Measurements from ENCODE around the gene HOTAIR.
A peak's percentile ranks its signal among the peaks of the same experiment; 100 is the strongest.

HOTAIR gene

DNA sequence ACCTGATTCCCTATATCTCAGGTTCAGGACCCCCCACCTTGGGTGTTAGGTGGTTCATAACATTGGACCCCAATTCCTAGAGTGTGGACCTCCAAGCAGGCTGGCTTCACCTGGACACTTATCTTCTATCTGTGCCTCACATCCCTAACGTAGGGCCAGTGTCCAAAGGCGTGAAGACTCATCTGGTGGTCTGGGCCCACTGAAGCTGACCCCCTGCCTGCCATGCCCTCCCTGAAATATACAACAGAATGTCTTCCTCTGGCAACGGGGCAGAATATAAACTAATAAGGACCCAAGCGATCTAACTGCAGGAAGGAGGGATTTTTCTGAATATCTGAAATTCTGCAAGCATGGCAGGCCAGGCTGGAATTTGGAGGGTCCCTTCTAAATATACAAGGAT lies 30.5 kb downstream of the HOTAIR start:
- DNase-seq (ENCODE audit: low spot score), result no peak

GRCh38 chr12:53942467-53942997 lies 32.2 kb downstream of the HOTAIR start:
- no peak for DNase-seq (ENCODE audit: low spot score)

- no peak for DNase-seq (ENCODE audit: low spot score)
Observed at GRCh38 chr12:53941750-53942149, 33.0 kb downstream of the HOTAIR start.

GRCh38 chr12:53941187-53941586 lies 33.6 kb downstream of the HOTAIR start:
- DNase-seq (ENCODE audit: low spot score), result no peak

GRCh38 chr12:53940443-53941014 lies 34.2 kb downstream of the HOTAIR start:
- no peak for DNase-seq (ENCODE audit: low spot score)

DNA sequence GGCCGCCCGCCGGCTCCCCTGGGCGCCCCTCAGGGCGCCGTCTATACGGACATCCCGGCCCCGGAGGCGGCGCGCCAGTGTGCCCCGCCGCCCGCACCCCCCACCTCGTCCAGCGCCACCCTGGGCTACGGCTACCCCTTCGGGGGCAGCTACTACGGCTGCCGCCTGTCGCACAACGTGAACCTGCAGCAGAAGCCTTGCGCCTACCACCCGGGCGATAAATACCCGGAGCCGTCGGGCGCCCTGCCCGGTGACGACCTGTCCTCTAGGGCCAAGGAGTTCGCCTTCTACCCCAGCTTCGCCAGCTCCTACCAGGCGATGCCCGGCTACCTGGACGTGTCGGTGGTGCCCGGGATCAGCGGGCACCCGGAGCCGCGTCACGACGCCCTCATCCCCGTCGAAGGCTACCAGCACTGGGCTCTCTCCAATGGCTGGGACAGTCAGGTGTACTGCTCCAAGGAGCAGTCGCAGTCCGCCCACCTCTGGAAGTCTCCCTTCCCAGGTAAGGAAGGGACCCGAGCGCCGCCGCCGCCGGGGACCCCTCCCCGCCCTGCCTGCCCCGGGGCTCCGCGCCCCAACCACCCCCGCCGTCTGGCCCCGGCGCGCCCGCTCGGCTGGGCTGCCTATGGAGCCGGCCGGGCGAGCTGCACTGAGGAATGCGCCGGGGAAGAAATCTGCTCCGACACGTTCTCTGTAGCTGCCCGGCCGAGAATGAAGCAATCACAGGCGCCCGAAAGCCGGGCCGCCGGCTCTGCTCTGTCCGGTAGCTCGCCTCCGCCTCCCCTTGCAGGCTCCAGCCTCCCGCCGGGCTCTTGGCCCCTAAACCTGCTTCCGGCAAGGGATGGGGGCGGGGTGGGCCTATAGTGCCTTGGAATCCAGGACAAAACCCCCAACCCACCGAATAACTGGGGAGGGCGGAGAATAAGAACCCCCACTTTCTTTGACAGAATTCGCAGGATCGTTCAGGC lies 35.3 kb downstream of the HOTAIR start:
- peak; percentile 49 for DNase-seq (ENCODE audit: low spot score)

- peak; percentile 91 for DNase-seq (ENCODE audit: low spot score)
Observed at GRCh38 chr12:53938326-53939140, 36.2 kb downstream of the HOTAIR start, which contains the start of gene HOXC13. Gene HOXC13, plus strand, starts transcription at chr12:53938831. Its CDS starts 76 bp downstream, at chr12:53938907.

GRCh38 chr12:53937596-53938325 lies 37.0 kb downstream of the HOTAIR start:
- no peak for DNase-seq (ENCODE audit: low spot score)

- no peak for DNase-seq (ENCODE audit: low spot score)
Observed at GRCh38 chr12:53937099-53937498, 37.7 kb downstream of the HOTAIR start.

DNA sequence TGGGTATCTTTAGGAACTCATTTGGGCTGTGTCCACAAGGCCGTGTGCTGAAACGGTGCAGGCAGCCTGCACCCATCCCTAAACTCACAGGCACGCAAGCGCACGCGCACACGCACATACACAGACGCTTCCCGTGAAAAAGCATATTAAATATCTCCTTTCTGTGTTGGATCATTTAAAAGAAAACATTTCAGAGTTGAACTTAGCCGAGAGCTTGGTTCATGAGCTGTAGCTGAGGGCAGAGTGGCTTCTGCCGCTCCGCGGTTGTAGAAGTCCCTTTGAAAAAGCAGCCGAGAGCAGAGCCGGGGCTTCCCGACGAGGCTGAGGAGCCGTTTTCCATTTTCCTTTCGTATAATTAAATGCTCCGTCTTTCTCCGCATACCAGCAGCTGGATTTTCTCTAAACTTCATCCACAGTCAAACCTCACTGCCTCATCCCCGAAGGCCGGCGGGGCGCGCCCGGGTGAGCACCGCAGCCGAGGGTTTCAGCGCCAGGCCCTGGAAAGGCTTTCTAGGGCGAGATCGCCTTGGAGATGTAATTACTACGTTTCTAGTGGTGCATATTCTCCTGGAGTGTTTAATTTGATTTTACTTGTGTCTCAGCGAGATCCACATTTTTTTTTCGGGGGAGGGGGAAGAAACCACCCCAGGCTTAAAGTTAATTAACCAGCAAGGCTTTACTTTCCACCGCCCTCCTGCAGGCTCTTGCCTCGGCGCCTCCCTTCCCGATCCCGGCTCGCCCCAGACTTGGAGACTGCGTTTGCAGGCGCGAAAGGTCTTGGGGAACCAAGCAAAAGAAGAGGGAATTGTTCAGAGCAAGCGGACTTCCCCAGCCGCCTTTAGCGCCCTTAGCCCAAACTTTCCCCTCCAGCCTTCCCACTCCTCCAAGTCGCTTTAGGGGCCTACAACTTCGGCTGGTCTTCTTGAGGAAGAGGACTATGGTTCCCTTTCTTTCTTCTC lies 39.1 kb downstream of the HOTAIR start:
- DNase-seq (ENCODE audit: low spot score), result no peak

DNA sequence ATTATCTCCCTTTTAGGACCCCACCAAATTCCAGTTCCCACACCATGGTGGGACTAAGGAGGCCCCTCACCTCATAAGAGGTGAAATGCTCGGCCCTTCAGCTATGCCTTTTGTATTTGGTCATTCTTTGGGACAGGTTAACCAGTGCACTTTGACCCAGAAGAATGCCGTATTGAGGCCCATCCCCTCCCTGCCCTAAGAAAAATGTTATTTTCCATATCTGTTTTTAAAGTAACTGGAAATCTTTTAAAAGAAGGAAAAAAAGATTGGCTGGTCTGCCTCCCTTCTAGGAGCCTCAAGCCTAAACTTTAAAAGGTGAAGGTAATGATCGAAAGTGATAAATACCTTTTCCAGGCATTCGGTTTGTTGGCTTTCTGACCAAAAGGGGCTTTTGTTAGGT lies 41.8 kb downstream of the HOTAIR start:
- no peak for DNase-seq (ENCODE audit: low spot score)

DNA sequence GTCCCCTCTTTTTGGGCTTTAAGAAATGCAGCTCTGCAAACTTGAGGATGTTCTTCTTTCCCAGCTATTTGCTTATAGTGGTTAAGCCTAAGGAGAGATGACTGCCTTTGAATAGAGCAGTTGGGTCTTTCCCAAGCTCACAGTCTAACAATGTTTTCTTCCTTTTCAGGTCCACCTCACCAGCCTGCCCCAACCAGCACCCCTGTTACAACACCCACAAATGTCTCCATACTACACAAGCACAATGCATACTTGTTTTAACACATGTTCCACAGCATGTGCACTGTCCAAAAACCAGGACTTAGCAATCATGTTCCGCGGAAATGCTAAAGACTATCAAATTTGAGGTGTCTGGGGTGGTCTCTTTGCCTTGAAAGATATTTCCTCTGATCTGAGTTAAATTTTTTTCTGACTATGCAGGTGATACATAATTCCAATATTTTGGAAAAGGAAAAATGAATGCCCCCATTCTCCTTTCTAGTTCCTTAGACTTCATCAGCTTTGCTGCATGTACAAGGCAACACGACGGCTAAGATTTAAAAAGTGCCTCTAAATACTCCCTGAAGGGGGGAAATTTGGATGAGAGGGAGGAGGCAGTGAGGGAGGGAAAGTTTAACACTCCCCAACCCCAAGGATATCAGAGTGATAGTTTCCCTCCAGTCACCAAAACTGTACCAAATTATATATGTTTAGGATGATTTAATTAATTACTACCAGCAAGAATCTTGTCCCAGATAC lies 42.7 kb downstream of the HOTAIR start:
- no peak for DNase-seq (ENCODE audit: low spot score)

DNA sequence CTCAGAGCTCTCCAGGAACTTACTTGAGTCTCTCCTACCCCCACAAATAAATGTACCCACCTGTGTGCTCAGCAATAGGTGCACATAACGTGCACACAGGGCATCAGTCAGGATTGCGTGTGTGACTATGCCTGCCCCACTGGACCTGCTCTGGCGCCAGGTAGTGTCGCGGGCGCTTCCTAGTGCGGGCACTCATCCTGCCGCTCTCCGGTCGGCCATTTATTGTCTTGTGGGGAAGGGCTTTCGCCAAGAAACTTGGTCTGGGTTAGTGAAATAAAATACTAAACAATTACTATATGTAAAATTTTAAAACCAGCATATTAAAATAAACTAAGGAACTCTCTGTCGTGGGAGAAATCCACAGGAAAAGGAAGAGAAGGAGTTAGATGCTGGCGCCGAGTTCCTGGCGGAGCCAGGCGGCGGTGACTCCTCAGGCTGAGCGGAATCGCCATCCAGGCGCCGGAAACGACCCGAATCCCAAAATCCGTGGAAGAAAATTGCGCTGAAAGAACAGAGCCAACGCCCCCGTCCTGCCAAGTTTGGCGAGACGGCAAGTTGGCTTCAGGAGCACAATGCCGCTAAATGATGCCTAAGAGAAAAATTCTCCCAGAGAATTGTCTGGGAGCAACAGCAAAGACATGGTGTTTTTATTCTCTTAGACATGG lies 44.0 kb downstream of the HOTAIR start:
- DNase-seq (ENCODE audit: low spot score), result no peak

DNA sequence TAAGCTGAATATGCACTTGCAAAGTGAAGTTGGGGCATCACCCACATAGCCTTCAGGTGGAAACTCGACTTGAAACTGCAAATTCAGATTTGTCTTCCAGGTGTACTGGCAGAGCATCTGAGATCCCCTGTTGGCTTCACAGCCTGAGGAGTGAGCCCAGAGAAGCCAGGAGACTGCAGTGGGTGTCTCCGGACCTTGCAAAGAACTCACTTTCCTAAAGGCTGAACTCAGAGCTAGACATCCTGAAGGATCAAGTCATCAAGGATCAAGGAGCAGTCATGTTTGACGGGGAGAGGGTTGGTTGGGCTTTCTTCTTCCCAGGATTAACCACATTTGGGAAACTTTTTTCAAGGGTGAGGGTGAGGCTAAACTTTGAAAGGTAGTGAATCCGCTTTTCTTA lies 45.2 kb downstream of the HOTAIR start:
- DNase-seq (ENCODE audit: low spot score), result no peak

GRCh38 chr12:53928054-53928835 lies 46.5 kb downstream of the HOTAIR start:
- no peak for DNase-seq (ENCODE audit: low spot score)

- DNase-seq (ENCODE audit: low spot score), result no peak
Observed at GRCh38 chr12:53927220-53928029, 47.3 kb downstream of the HOTAIR start.
